ENCODE measurements around the gene NKAIN2.

DNA sequence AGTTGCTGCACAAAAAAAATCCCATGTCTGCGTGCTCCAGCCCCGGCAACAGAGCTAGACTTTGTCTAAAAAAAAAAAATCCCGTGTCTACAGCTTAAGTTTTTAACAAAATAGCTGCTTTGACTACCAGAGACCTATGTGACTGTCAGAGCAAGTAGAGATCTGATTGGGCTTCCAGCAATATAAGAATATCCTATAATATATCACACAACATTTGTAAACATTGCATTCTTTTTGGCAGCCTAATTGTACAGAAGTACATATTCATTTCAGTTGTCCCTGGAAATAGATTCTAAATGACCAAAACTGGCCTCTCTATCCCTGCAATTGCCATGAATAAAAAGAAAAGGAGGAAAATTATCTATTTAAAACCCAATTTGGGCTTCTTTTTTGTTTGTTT, 1019.1 kb downstream of the NKAIN2 start:
- TF ChIP-seq ZNF274 (IDR thresholded peaks at IDR 0.05; ENCODE audit: low read depth, low read length), result no peak
- TF ChIP-seq, protein P1, sequence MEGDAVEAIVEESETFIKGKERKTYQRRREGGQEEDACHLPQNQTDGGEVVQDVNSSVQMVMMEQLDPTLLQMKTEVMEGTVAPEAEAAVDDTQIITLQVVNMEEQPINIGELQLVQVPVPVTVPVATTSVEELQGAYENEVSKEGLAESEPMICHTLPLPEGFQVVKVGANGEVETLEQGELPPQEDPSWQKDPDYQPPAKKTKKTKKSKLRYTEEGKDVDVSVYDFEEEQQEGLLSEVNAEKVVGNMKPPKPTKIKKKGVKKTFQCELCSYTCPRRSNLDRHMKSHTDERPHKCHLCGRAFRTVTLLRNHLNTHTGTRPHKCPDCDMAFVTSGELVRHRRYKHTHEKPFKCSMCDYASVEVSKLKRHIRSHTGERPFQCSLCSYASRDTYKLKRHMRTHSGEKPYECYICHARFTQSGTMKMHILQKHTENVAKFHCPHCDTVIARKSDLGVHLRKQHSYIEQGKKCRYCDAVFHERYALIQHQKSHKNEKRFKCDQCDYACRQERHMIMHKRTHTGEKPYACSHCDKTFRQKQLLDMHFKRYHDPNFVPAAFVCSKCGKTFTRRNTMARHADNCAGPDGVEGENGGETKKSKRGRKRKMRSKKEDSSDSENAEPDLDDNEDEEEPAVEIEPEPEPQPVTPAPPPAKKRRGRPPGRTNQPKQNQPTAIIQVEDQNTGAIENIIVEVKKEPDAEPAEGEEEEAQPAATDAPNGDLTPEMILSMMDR (IDR thresholded peaks at IDR 0.05 in 2 of 3, conservative IDR thresholded peaks at IDR 0.05 in 1 of 3; ENCODE audit: borderline replicate concordance in 1 of 3, insufficient read depth in 1 of 3, low read depth in 2 of 3, low read length in 2 of 3), result no peak
- TF ChIP-seq, protein P2, sequence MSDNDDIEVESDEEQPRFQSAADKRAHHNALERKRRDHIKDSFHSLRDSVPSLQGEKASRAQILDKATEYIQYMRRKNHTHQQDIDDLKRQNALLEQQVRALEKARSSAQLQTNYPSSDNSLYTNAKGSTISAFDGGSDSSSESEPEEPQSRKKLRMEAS (IDR thresholded peaks at IDR 0.05), result no peak
- no peak for TF ChIP-seq RAD21 (IDR thresholded peaks at IDR 0.05; ENCODE audit: low read depth)
- no peak for TF ChIP-seq EZH2 (IDR thresholded peaks at IDR 0.05)
- TF ChIP-seq EGR1 (IDR thresholded peaks at IDR 0.05; ENCODE audit: low read depth), result no peak
- TF ChIP-seq POLR2AphosphoS5 (IDR thresholded peaks at IDR 0.05; ENCODE audit: low read depth, low read length), result no peak
- TF ChIP-seq ZFX (IDR thresholded peaks at IDR 0.05), result no peak
